Gastrocnemius medialis (tissue), 4 donors: ENCODE data around the gene PPP2R5C.

Source experiments
- POLR2A ChIP-seq, 2 donors: fragments of 450-650 bp; IDR thresholded peaks; one replicate each; pipeline ENCODE4 v1.6.1; 2017; ENCODE audit warnings: antibody characterized with exemption in 2 of 2, mild to moderate bottlenecking in 2 of 2, moderate library complexity in 2 of 2
- TF ChIP-seq, protein P1 (sequence below), 5 experiments: fragments of 450-650 bp in 3 of 5; fragments of 200-600 bp in 2 of 5; sonication (generic) in 2 of 5; IDR thresholded peaks in 4 of 5; conservative IDR thresholded peaks in 1 of 5; 1 replicate in 4 of 5; 2 replicates in 1 of 5; pipeline ENCODE4 v1.5.1; 2016 to 2019; ENCODE audit warnings: antibody characterized with exemption in 5 of 5, mild to moderate bottlenecking in 3 of 5, moderate library complexity in 3 of 5

DNA sequence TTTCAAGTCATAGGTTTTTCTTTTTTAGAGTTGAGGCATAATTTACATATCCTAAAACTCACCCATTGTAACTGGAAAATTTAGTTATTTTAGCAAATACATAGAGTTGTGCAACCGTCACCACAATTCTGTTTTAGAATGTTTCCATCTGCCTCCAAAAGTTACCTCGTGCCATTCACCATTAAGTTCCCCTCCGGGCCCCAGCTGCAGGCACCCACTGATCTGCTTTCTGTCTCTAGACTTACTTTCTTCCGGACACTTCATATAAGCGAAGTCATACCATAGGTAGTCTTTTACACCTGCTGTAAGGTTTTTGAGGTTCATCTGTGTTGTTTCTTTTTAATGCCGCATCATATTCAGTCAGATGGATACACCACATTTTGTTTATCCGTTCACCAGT, 28.7 kb downstream of the PPP2R5C start:
- TF ChIP-seq POLR2A (IDR thresholded peaks at IDR 0.05), result no peak
- TF ChIP-seq, protein P1, sequence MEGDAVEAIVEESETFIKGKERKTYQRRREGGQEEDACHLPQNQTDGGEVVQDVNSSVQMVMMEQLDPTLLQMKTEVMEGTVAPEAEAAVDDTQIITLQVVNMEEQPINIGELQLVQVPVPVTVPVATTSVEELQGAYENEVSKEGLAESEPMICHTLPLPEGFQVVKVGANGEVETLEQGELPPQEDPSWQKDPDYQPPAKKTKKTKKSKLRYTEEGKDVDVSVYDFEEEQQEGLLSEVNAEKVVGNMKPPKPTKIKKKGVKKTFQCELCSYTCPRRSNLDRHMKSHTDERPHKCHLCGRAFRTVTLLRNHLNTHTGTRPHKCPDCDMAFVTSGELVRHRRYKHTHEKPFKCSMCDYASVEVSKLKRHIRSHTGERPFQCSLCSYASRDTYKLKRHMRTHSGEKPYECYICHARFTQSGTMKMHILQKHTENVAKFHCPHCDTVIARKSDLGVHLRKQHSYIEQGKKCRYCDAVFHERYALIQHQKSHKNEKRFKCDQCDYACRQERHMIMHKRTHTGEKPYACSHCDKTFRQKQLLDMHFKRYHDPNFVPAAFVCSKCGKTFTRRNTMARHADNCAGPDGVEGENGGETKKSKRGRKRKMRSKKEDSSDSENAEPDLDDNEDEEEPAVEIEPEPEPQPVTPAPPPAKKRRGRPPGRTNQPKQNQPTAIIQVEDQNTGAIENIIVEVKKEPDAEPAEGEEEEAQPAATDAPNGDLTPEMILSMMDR (IDR thresholded peaks at IDR 0.05 in 4 of 5, conservative IDR thresholded peaks at IDR 0.05 in 1 of 5), result no peak
